HG02759 (cell line): ENCODE results near the gene FUT9.

ENCODE experiments used
- ATAC-seq: cut with Tn5 transposase; IDR thresholded peaks from one replicate; pipeline ENCODE4 v1.9.1; 2021; ENCODE audit warnings: mild to moderate bottlenecking, moderate library complexity; ENCODE audit not compliant: unreplicated experiment

Gene FUT9

GRCh38 chr6:96065213-96065612, 49.4 kb downstream of the FUT9 start:
- no peak for ATAC-seq

DNA sequence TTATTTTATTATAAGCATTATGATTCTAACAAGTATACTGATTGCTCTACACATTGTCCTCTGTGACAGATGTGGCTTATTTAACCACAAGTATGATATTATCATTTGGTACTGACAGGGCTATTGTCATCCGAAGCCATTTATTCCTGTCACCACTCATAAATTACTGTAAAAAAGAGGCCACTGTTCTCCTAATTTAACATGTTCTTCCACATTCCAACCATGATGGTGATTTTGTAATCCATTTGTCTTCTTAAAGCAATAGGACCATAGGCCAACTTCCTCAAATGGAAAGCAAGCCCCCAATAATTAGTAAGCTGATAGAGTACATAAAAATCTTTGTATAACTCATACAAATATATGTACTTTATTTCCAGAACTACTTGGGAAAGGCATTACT, 50.6 kb downstream of the FUT9 start:
- ATAC-seq = no peak

- ATAC-seq = no peak
Observed at GRCh38 chr6:96073555-96073954, 57.8 kb downstream of the FUT9 start.

DNA sequence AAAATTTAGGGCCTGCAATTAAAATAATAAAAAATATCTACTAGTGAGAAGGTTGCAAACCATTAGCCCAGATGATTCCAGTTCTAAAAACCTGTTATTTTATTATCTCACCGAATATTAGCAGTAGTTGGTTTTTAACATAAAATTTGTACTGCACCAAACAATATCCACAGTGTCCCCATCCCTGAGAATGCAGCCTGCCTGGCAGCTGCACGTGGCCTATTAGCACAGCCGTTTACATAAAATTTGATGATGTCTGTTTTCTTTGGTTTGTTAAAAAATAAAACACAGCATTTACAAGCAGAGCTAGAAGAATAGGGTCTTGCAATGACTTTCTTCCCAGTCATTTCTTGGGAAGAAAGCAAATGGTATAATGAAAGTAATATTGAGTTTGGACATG, 58.2 kb downstream of the FUT9 start:
- no peak for ATAC-seq

DNA sequence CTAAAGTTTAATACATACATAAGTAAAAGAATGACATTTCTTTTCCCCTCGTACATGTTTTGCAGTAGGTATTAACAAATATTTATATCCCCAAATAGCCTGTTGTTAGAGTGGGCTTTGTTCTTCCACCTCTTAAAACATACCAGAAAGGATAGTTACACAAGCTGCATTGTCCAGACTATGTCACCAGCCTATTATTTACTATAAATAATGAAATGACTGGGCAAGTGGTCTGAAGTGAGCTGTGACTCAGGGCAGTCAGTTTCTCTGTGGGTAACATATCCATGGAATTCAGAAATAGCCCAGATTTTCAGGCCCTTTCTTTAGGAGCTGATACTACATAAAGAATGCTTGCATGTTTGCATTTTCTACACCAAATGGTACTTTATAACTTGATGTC, 60.1 kb downstream of the FUT9 start:
- no peak for ATAC-seq

DNA sequence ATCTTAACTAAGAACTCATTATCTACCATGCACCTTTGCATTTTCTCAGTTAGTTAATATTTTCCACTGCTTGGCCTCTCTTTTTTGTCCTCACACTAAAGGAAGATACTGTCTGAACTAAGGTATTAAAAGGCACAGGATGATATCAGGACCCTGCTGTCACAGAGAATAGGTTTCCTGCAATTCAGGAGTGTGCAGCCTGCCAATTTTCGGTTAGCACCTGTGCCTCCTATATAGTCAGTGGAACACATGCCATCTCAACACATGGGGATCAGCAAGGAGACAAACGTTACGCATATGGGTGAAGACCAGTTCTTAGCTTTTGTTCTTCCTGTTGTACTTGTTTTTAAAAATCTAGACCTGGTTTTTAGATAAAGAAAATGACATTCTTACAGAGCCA, 71.0 kb downstream of the FUT9 start:
- ATAC-seq = no peak

DNA sequence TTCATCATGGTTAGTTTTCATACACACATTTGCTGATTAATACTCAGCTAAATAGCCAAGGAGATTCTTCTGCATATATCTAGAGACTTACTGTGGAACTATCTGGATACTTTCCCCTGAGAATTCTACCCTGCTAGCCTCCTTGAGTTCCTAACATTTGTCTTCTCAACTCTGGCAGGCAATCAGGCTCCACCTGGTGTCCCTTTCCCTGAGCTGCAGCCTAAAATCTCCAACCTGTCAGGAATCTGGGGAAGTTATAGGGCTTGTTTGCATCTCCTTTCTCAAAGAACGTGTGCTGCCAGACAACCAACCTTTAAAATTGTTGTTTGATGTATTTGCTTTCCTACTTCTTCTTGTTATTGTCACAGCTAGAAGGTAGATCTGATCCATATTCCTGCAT, 73.4 kb downstream of the FUT9 start:
- no peak for ATAC-seq

GRCh38 chr6:96094077-96094476, 78.3 kb downstream of the FUT9 start:
- no peak for ATAC-seq

GRCh38 chr6:96099069-96099468, 83.3 kb downstream of the FUT9 start:
- ATAC-seq = no peak

GRCh38 chr6:96101564-96101963, 85.8 kb downstream of the FUT9 start:
- ATAC-seq = no peak

- ATAC-seq = no peak
Observed at GRCh38 chr6:96104910-96105309, 89.1 kb downstream of the FUT9 start.

- no peak for ATAC-seq
Observed at GRCh38 chr6:96110878-96111277, 95.1 kb downstream of the FUT9 start.

GRCh38 chr6:96116674-96117073, 100.9 kb downstream of the FUT9 start:
- ATAC-seq = no peak

DNA sequence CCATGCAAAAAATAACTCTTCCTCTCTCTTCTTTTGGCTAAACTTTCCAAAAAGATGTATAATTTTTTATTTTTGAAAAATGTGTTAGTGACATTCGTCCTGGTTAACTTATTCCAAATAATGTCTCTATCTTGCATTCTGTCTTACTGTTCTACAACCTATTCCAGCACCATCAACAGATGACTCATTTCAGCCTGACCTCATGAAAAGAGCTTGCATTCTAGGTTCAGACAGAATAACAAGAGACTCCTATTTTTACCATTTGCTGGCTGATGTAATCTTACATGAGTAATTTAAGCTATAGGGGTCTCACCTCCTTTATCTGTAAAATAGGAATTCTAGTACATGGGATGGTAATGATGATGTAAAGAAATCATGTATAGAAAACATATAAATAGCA, 109.0 kb downstream of the FUT9 start:
- ATAC-seq = no peak

GRCh38 chr6:96138406-96138805, 122.6 kb downstream of the FUT9 start:
- ATAC-seq = no peak

GRCh38 chr6:96142142-96142541, 126.4 kb downstream of the FUT9 start:
- no peak for ATAC-seq

DNA sequence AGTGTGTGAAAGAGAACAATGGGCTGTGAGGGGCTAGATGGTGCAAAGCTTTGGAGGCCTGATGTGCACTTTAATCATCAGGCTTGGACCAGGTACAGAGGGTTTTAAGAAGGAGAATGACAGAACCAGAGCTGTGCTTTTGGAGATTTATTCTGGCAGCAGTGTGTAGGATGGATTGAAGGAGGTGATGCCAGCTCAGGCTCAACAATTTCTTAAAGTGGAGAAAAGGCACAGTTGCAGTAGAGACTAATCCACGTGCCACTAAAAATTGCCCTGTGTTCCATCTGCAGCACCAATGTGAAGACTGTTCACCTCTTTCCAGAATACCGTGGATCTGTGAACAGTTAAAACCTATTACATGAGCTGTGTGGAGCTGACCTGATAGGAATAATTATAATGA, 134.7 kb downstream of the FUT9 start:
- no peak for ATAC-seq

DNA sequence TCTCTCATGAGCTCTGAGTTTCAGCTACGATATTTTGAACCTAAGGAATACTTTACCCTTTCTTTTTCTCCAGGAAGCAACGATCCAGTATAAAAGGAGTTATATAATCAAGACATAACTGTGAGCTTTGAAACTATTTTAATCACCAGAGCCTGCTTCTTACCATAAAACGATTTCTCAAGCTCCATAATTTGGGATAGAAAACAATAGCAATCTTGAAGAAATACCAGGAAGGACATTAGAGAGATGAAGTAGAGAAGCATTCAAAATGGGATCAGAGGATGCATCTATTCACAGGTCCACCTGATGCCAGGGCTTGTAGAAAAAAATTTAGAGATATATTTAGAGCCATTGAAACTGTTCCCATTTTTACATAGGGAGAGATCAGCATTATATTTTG, 135.9 kb downstream of the FUT9 start:
- ATAC-seq = no peak

GRCh38 chr6:96152114-96152708, 136.4 kb downstream of the FUT9 start:
- no peak for ATAC-seq

DNA sequence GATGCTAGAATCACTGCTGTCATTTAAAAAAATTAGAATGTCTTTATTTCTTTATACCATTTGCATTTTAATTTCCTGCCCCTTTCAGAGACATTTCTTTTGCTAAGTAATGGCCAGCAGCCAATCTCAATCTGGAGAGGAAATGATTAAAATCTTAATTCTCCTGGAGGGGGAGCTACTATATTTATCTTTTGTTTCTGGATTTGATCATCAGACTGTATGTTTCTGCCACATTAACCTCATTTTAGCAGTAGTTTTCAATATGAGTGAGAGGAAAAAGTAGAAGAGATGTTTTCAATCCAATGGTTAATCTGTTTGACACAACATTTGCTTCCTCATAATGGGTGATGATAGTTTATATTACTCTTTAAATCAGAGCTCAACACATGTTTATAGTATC, 138.0 kb downstream of the FUT9 start:
- ATAC-seq = no peak

DNA sequence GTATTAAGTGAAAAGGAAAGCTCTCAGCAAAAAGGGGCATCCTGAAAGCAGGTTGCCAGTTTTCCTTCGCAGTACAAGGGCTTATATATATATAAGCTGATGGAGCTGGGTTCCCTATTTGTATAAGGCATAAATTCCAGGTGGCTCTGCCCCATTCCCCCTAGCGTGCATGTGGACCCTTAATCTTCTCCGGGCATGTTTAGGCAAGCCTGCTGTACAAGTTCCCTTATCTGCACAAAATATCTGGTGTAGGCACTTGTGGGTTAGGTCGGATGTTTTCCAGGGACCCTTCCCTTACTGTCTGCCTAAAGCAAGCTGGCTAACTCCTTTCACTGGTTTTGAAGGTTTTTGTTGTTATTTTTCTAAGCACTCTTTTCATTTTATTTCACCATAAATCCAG, 140.7 kb downstream of the FUT9 start:
- ATAC-seq = no peak

GRCh38 chr6:96157018-96157565, 141.3 kb downstream of the FUT9 start:
- ATAC-seq = peak; percentile 84

GRCh38 chr6:96162711-96163120, 146.9 kb downstream of the FUT9 start:
- no peak for ATAC-seq
